GM23338 (cell line): ENCODE measurements around the gene KCNH4. TPM values are rescaled to one million over a fixed set of nuclear protein-coding genes. Genes with fewer than 3 reads are reported as not detected.

Experiments used
- ATAC-seq: fragments of 200-7000 bp; cut with Tn5 transposase; 3 replicates; pipeline ENCODE4 v1.9.1; 2020
- DNase-seq: peaks from one replicate; pipeline ENCODE4 v3.0.0-alpha.2; 2015; ENCODE audit warnings: low spot score
- H2AFZ ChIP-seq: fragments of 200-600 bp; sonication (generic); 2 replicates; pipeline ENCODE4 v1.8.0; 2016; ENCODE audit warnings: antibody characterized with exemption, mild to moderate bottlenecking, moderate library complexity
- H3F3A ChIP-seq: fragments of 200-600 bp; sonication (generic); replicated peaks from 2 replicates; pipeline ENCODE4 v1.8.0; 2017; ENCODE audit warnings: antibody characterized with exemption, mixed run types, low read depth
- H3K27ac ChIP-seq: fragments of 200-600 bp; sonication (generic); 2 replicates; pipeline ENCODE4 v1.6.1; 2016; ENCODE audit warnings: low read depth
- H3K27me3 ChIP-seq: fragments of 200-600 bp; sonication (generic); 2 replicates; pipeline ENCODE4 v1.8.0; 2016; ENCODE audit warnings: mild to moderate bottlenecking, mixed run types, moderate library complexity; ENCODE audit not compliant: insufficient read depth
- H3K36me3 ChIP-seq: fragments of 200-600 bp; sonication (generic); 2 replicates; pipeline ENCODE4 v1.8.0; 2016; ENCODE audit warnings: mild to moderate bottlenecking; ENCODE audit not compliant: insufficient read depth
- H3K4me1 ChIP-seq: fragments of 200-600 bp; sonication (generic); 2 replicates; pipeline ENCODE4 v1.8.0; 2016; ENCODE audit warnings: mild to moderate bottlenecking, moderate library complexity; ENCODE audit not compliant: insufficient read depth
- H3K4me2 ChIP-seq: fragments of 200-600 bp; sonication (generic); 2 replicates; pipeline ENCODE4 v1.7.1; 2017; ENCODE audit warnings: mixed run types
- H3K4me3 ChIP-seq: fragments of 200-600 bp; sonication (generic); 2 replicates; pipeline ENCODE4 v1.6.1; 2016; ENCODE audit warnings: mixed run types
- H3K79me2 ChIP-seq: fragments of 200-600 bp; sonication (generic); replicated peaks from 2 replicates; pipeline ENCODE4 v1.8.0; 2017; ENCODE audit warnings: mild to moderate bottlenecking; ENCODE audit not compliant: insufficient read depth
- H3K9me2 ChIP-seq: fragments of 200-600 bp; sonication (generic); 2 replicates; pipeline ENCODE4 v1.8.0; 2017; ENCODE audit not compliant: insufficient read depth
- H4K20me1 ChIP-seq: fragments of 200-600 bp; sonication (generic); replicated peaks from 2 replicates; pipeline ENCODE4 v1.8.0; 2017; ENCODE audit warnings: mild to moderate bottlenecking; ENCODE audit not compliant: insufficient read depth
- H3K27ac Mint-ChIP-seq: 2 replicates; pipeline ENCODE4 v1.8.0; 2020; ENCODE audit warnings: inconsistent platforms, mild to moderate bottlenecking, moderate library complexity, mixed read lengths
- H3K27me3 Mint-ChIP-seq: 3 replicates; pipeline ENCODE4 v1.8.0; 2022; ENCODE audit warnings: low read depth, mild to moderate bottlenecking, moderate library complexity, mixed read lengths, inconsistent platforms; ENCODE audit not compliant: insufficient read depth, poor library complexity
- H3K36me3 Mint-ChIP-seq: 3 replicates; pipeline ENCODE4 v1.8.0; 2021; ENCODE audit warnings: low read depth, mild to moderate bottlenecking, inconsistent platforms, moderate library complexity, mixed read lengths
- H3K4me1 Mint-ChIP-seq: 3 replicates; pipeline ENCODE4 v1.8.0; 2020; ENCODE audit warnings: mild to moderate bottlenecking, inconsistent platforms, mixed read lengths
- H3K4me3 Mint-ChIP-seq: 3 replicates; pipeline ENCODE4 v1.8.0; 2021; ENCODE audit warnings: moderate library complexity, mild to moderate bottlenecking, inconsistent platforms, mixed read lengths
- H3K9me3 Mint-ChIP-seq: 3 replicates; pipeline ENCODE4 v1.8.0; 2020; ENCODE audit warnings: moderate library complexity, mild to moderate bottlenecking, inconsistent platforms, mixed read lengths
- CREB1 ChIP-seq: fragments of 250-450 bp; sonication (Bioruptor Pico); IDR thresholded peaks from 2 replicates; pipeline ENCODE4 v1.5.0; 2020; ENCODE audit warnings: low read depth, mild to moderate bottlenecking, moderate library complexity
- CTCF ChIP-seq, 2 experiments: fragments of 200-600 bp in 1 of 2; sonication (generic) in 1 of 2; conservative IDR thresholded peaks; 2 replicates each; pipeline versions ENCODE4 v1.5.1 to v1.6.1; 2016 to 2017; ENCODE audit warnings: antibody characterized with exemption in 2 of 2, low read depth in 2 of 2, mild to moderate bottlenecking in 2 of 2, moderate library complexity in 1 of 2
- ETS1 ChIP-seq: IDR thresholded peaks from 2 replicates; pipeline ENCODE4 v1.6.1; 2016; ENCODE audit warnings: antibody characterized with exemption
- EZH2 ChIP-seq: fragments of 200-600 bp; sonication (generic); IDR thresholded peaks from one replicate; pipeline ENCODE4 v1.8.0; 2017; ENCODE audit warnings: antibody characterized with exemption, mild to moderate bottlenecking, low read depth; ENCODE audit not compliant: unreplicated experiment
- EZH2phosphoT487 ChIP-seq: fragments of 200-600 bp; sonication (generic); IDR thresholded peaks from one replicate; pipeline ENCODE4 v1.8.1; 2018; ENCODE audit warnings: antibody characterized with exemption; ENCODE audit not compliant: unreplicated experiment
- JUNB ChIP-seq: IDR thresholded peaks from one replicate; pipeline ENCODE4 v1.6.1; 2016; ENCODE audit warnings: antibody characterized with exemption; ENCODE audit not compliant: unreplicated experiment
- NANOG ChIP-seq: IDR thresholded peaks from 2 replicates; pipeline ENCODE4 v1.6.1; 2016; ENCODE audit warnings: antibody characterized with exemption, borderline replicate concordance
- POLR2AphosphoS5 ChIP-seq: IDR thresholded peaks from 2 replicates; pipeline ENCODE4 v1.6.1; 2016; ENCODE audit warnings: antibody characterized with exemption, low read depth
- STAT1 ChIP-seq: IDR thresholded peaks from one replicate; pipeline ENCODE4 v1.6.1; 2016; ENCODE audit warnings: antibody characterized with exemption; ENCODE audit not compliant: unreplicated experiment
- ZNF114 ChIP-seq: fragments of 250-450 bp; sonication (Bioruptor Pico); IDR thresholded peaks from 2 replicates; pipeline ENCODE4 v1.5.0; 2020; ENCODE audit warnings: mild to moderate bottlenecking, moderate library complexity
- ZNF331 ChIP-seq: fragments of 250-450 bp; sonication (Bioruptor Pico); IDR thresholded peaks from 2 replicates; pipeline ENCODE4 v1.5.0; 2020; ENCODE audit warnings: low read depth, mild to moderate bottlenecking, moderate library complexity
- ZNF462 ChIP-seq: fragments of 250-450 bp; sonication (Bioruptor Pico); IDR thresholded peaks from 2 replicates; pipeline ENCODE4 v1.5.0; 2020; ENCODE audit warnings: mild to moderate bottlenecking, moderate library complexity
- polyA plus RNA-seq: library from polyadenylated mRNA; unstranded; fragments of >200 nt; fragmentation: Nextera tagmentation; extraction: Ambion mirVana; gene quantifications from 2 replicates; pipeline ENCODE4 v1.2.1, GENCODE V29; 2016
- total RNA-seq: library from RNA; depleted of rRNA; stranded (reverse); fragments of >200 nt; shearing (Covaris generic); gene quantifications from 2 replicates; pipeline ENCODE4 v1.2.3, GENCODE V29; 2014

Gene KCNH4
- total and polyA plus RNA-seq, 2 experiments from 2014 or later: 0.08 to 0.49 TPM

GRCh38 chr17:42167807-42168206, 13.1 kb downstream of the KCNH4 start (continued):
- TF ChIP-seq JUNB (no peak), CREB1 (CRISPR knock-in tag) (no peak), STAT1 (no peak), ZNF114 (CRISPR knock-in tag) (no peak), ZNF331 (CRISPR knock-in tag) (no peak), CTCF (conservative IDR thresholded peaks at IDR 0.05; ENCODE audit: low read depth in 2 of 2) (no peak), EZH2 (no peak), ETS1 (no peak)

GRCh38 chr17:42166196-42166763, 14.7 kb downstream of the KCNH4 start:
- no peak overlapping the region for H3K4me3 ChIP-seq
- H3K27ac ChIP-seq: no peak overlapping the region
- DNase-seq (no peak), ATAC-seq (no peak)
- no peak overlapping the region for H2AFZ ChIP-seq
- H3K27ac Mint-ChIP-seq: no peak overlapping the region
- no peaks in the 10 kb centered on the region for H3F3A ChIP-seq
- no peaks in the 10 kb centered on the region; the same call in 1 of the 2 replicates for H4K20me1 ChIP-seq
- no peak overlapping the region for H3K4me3 Mint-ChIP-seq
- no peak overlapping the region for H3K4me2 ChIP-seq
- H3K4me1 ChIP-seq: no peaks in the 10 kb centered on the region; the same call in 1 of the 2 replicates
- no peaks in the 10 kb centered on the region for H3K9me2 ChIP-seq
- H3K4me1 Mint-ChIP-seq: peaks cover 4% of the 10 kb centered on the region
- no peaks in the 10 kb centered on the region for H3K79me2 ChIP-seq
- H3K27me3 ChIP-seq: no peaks in the 10 kb centered on the region
- H3K27me3 Mint-ChIP-seq: peaks cover 18% of the 10 kb centered on the region
- H3K9me3 Mint-ChIP-seq: no peaks in the 10 kb centered on the region
- no peaks in the 10 kb centered on the region for H3K36me3 ChIP-seq
- H3K36me3 Mint-ChIP-seq: no peaks in the 10 kb centered on the region
- no peak for TF ChIP-seq POLR2AphosphoS5
- no peak for TF ChIP-seq NANOG
- TF ChIP-seq ETS1: no peak
- no peak for TF ChIP-seq CREB1 (CRISPR knock-in tag)
- TF ChIP-seq ZNF462 (CRISPR knock-in tag): no peak
- TF ChIP-seq EZH2phosphoT487: no peak
- no peak for TF ChIP-seq EZH2
- no peak for TF ChIP-seq ZNF331 (CRISPR knock-in tag)
